A549 treated with AZD9567 at 1 μM for 4 hours (cell line): ENCODE measurements around the gene OR13G1. TPM values are rescaled to one million over a fixed set of nuclear protein-coding genes. Genes with fewer than 3 reads are reported as not detected.

Source experiments
- total RNA-seq: library from RNA; stranded (reverse); fragments of 200-300 nt; extraction: Qiagen RNA extraction; gene quantifications from 5 replicates; pipeline ENCODE4 v1.2.3, GENCODE V29; 2022; ENCODE audit not compliant: insufficient read depth

The OR13G1 gene
- not detected in 5 replicates for total RNA-seq

GRCh38 chr1:247679639-247680038 is at the start of gene OR13G1:
TSS of gene OR13G1 (minus strand) at chr1:247679739. CDS start at chr1:247673041, 6,698 bp downstream.

DNA sequence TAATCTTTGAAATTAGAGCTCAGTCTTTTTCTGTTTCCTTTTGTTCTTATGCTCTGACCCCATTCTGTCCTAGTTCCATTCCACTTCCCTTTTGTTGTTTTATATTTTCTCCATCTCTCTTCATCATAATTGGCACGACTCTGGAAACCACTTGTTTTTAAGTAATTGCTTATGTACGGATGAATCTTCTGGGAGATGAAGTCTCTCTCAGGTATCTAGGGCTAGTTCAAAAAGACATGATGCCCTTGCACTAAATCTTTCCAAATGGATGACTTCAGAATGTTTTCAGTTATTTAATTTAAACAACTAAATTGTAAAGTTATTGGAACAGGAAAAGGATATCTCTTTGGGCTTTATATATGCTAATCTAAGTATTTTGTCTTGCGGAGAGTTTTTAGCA is 37.0 kb upstream of the OR13G1 start, which contains the start of gene OR6F1:
Gene OR6F1 (minus strand): TSS at position 101 of the 400 bp plus-strand sequence. CDS start 3,891 bp downstream, outside the sequence.

Other genes with a start within 250 kb of the OR13G1 start
- gene OR2B11, start 221.6 kb downstream of the OR13G1 start, total RNA-seq: not detected in 5 replicates
- not detected in 5 replicates for gene OR2C3, start 143.3 kb downstream of the OR13G1 start, total RNA-seq
- gene GCSAML, start 130.6 kb downstream of the OR13G1 start, total RNA-seq: not detected in 5 replicates
- gene OR2G2, start 91.4 kb downstream of the OR13G1 start, total RNA-seq: not detected in 5 replicates
- not detected in 5 replicates for gene OR2G3, start 74.2 kb downstream of the OR13G1 start, total RNA-seq
- not detected in 5 replicates for gene OR6F1, start 36.9 kb upstream of the OR13G1 start, total RNA-seq
- gene OR14K1, start 58.9 kb upstream of the OR13G1 start, total RNA-seq: not detected in 5 replicates
- not detected in 5 replicates for gene OR14A2, start 68.4 kb upstream of the OR13G1 start, total RNA-seq
- gene OR1C1, start 80.8 kb upstream of the OR13G1 start, total RNA-seq: not detected in 5 replicates
- gene OR14A16, start 144.4 kb upstream of the OR13G1 start, total RNA-seq: not detected in 5 replicates
- gene OR11L1, start 162.2 kb upstream of the OR13G1 start, total RNA-seq: not detected in 5 replicates
- gene TRIM58, start 177.4 kb upstream of the OR13G1 start, total RNA-seq: not detected in 5 replicates
- not detected in 5 replicates for gene OR2W3, start 215.8 kb upstream of the OR13G1 start, total RNA-seq
- gene OR2T8, start 240.5 kb upstream of the OR13G1 start, total RNA-seq: not detected in 5 replicates
- not detected in 5 replicates for gene OR2AJ1, start 245.2 kb upstream of the OR13G1 start, total RNA-seq